GM21367 (cell line): ENCODE results near the gene CBX1.

Experiments
- ATAC-seq: cut with Tn5 transposase; IDR thresholded peaks from one replicate; pipeline ENCODE4 v1.9.1; 2021; ENCODE audit not compliant: unreplicated experiment

Gene CBX1

DNA sequence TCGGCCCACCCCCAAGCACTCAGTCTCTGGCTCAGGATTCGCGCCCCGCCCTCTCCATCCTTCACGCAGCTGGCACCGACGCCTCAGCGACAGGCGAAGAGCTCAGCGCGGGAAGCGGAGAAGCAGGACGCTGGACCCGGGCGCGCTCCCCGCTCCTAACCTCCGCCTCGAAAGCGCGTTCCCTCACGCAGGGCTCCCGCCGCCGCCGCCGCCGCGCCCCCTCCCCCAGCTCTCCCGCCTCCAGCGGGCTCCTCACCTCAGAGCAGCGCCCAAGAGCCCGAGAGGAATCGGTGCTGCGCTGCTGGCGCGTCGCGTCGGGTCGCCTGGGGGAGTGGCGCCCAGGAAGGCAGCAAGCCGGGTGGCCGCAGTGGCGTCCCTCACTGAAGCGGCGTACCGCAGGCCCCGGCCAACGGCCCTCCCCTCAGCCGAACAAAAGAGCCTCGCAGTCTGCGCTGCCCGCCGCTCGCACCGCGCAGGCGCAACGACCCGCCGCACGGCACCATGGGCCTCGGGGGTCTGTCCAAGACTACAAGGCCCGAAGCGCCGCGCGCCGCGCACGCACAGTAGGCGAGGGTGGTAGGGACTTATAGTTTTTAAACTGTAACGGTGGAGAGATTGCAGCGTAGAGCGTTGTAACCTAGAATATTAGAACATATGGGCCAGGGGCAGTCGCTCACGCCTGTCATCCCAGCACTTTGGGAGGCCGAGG, at the start of gene CBX1:
TSS of gene CBX1 (minus strand) at position 467 of the 709 bp plus-strand sequence. CDS start 24,474 bp downstream, outside the sequence.
- peak; percentile 84 for ATAC-seq

GRCh38 chr17:48150597-48151001, 49.3 kb upstream of the CBX1 start:
- ATAC-seq = no peak

DNA sequence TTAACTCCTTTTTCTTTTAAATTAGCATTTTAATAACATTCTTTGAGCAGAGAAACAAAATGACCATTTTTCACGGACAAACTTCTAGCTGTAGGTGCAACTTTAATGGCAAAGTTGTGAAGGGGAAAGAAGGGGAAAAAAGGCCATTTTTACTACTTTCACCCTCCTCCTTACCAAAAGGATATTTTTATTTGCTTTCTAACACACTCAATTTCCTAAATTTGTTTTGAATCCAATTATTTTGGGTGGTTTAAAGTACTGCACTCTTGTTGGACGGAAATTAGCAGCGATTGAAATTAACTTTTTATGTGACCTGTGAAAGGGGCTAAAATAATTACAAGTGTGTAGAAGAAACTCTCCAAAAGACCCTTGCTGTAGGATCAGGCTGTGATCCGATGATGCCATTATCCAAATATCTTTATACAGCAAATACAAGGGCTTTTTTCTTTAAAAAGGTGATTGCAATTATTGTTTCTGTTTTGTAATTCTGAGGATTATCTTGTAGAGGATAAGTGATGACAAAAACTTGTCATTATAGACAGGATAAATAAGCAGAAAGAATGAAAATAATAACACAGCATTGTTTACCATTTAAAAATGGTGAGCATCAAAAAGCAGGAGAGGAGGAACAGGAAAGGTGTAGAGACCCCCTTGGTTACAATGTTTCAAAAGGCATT, 48.6 kb upstream of the CBX1 start:
- no peak for ATAC-seq

- ATAC-seq = no peak
Observed at GRCh38 chr17:48148854-48149786, 47.8 kb upstream of the CBX1 start.

DNA sequence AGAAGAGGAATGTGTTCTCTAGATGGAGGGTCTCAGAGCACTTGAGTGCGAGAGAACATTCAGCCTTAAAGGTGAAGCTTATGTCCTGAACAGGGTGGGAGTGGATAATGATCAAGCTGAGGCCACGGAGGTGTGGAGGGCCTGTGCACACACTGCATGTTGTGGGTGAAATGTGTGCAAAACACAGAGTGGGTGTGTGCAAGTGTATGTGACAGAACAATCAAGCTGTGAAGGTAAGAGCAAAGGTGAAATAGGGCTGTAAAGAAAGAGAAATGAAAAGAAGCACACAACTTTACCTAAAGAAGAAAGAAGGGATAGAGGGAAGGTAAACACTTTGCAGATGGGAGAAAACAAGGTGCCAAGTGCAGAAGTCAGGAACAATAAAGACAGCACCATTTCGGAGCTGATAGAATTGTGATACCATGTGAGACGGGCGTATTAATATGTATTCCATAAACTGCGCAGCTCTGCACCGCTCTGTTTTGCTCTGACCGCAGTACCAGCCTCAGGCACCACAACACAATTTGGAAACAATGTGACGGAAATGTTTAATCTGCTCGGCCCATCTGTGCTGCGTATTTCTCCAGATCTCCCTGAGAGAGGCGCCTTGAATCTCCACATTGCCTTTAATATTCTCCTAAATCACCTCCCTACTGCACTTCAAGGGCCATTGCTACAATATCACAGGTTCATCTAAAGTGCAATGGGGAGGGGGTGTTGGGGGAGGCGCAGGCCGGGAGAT, 46.9 kb upstream of the CBX1 start:
- no peak for ATAC-seq

DNA sequence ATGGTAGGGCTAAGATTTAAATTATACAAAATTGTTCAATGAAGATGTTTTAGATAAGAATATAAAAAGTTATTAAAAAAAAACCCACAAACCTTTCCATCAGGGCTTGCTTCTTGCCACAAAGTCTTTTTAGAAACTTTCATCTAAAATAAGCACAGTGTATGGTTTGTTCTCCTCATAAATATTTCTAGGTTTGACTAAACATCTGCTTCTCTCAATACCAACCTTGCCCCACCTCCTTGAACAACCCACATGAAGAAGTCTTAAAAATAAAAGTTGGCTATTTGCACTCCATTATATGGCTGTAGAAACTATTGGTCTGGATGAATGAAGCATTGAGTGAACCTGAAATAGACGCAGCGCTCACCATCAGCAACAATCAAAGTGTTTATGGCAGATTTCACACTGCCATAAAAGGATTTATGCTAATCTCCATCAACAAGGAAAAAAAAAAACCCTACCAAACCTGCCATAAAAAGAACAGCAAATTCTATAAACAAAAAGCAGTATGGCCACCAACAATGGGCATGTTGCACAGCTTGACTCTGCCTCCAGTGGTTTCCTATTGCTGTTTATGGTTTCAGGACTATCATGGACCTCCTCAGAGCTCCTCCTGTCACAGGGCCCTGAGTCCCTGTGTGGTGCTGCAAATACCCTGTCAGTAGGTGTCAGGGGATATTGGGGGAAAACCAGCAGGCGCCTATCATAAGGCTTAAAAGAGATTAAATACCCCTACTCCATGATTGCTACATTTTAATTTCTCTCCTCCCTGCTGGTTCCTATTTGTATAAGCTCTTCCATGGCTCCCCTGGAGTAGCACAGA, 43.9 kb upstream of the CBX1 start:
- ATAC-seq = no peak

DNA sequence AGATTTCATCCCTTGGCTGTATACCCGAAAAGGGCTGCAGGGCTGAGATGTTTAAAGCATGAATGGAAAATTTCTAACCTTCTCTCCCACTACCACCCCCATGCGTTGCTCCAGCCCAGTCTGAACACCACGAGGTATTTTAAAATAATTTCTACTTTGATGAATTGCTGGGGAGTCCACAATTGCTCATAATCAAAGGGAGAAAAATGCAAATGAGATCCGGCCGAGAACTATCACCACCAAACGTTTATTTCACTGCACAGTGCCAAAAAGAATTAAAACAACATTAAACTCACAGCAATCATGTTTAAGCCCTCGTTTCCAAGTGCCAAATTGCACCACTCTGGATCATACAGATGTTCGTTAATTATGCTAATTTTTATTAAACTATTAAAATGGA, 43.0 kb upstream of the CBX1 start:
- no peak for ATAC-seq

GRCh38 chr17:48143629-48144028, 42.4 kb upstream of the CBX1 start:
- no peak for ATAC-seq

- no peak for ATAC-seq
Observed at GRCh38 chr17:48139944-48140343, 38.7 kb upstream of the CBX1 start.

DNA sequence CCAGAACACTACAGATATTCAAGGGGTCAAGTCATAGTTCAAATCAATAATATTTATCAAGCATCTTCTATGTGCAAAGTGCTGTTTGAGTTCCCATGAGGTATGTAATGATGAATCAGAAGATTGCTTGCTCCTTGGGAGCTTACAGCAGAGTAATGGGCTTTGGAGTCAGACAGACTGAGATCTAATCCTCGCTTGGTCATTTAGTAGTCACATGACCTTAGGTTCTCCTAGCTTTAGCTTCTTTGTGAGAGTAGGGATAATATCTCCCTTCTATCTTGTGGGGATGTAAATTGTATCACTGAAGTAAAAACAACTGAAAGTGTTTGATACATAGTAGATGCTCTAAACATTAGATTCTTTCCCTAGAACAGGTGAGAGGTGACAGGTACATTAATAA, 36.4 kb upstream of the CBX1 start:
- ATAC-seq = no peak

GRCh38 chr17:48134912-48135480, 33.7 kb upstream of the CBX1 start:
- no peak for ATAC-seq

DNA sequence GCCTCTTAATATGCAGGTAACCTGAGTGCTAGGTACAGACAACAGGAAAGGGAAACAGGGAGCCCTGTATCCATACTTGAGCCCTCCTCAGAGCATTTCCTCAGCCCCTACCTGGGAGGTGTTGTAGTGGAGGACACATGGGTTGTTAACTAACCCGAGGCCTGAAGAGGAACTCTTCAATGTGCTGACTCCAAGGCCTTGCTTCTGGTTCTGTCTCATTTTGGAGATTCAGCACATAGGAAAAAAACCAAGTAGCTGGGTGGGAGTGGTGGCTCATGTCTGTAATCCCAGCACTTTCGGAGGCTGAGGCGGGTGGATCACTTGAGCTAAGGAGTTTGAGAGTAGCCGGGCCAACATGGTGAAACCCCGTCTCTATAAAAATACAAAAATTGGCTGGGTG, 31.1 kb upstream of the CBX1 start:
- ATAC-seq = no peak

DNA sequence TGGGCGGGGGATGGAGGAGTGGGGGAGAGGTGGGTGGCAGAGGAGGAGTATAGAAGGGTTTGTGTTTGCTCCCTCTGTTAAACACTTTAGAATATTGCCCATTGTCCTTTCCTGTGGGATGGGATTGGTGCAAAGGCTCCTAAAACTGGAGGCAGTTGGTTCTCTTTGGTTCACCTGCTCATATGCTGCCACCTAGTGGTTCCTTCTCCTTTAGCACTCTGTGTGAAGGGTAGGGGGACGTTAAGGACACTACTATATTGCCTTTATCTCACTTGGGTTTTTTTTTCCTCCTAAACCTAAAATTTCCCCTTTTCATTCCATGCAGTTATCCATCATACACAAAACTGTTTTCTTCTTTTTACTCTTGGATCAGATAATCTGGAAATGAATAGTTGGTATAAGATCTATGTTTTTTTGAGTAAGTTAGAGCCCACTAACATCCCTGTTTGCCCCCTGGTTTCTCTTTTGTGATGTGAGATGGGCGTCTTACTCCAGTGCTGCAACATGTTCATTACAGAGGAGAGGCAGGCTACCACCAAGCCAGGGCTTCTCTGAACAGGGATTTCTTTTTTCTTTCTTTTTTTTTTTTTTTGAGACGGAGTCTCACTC, 30.0 kb upstream of the CBX1 start:
- no peak for ATAC-seq

- ATAC-seq = no peak
Observed at GRCh38 chr17:48129981-48130380, 28.7 kb upstream of the CBX1 start.

DNA sequence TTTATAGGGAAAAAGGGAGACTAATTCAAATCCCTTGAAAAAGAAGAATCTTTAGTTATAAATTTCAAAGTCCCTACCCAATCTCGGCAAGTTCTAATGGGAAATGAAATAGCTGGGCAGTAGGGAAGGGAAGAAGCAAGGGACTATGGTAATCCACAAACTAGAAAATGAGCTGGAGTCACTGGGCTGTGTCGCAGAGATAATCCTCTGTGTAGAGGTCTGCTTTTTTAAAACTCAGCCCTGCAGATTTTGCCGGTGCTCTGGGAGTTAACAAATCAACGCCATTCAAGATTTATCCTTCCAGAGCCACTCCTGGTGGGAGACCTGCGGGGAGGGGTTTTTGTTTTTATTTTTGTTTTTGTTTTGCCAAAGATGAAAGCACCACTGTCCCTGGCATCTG, 27.1 kb upstream of the CBX1 start:
- ATAC-seq = no peak

DNA sequence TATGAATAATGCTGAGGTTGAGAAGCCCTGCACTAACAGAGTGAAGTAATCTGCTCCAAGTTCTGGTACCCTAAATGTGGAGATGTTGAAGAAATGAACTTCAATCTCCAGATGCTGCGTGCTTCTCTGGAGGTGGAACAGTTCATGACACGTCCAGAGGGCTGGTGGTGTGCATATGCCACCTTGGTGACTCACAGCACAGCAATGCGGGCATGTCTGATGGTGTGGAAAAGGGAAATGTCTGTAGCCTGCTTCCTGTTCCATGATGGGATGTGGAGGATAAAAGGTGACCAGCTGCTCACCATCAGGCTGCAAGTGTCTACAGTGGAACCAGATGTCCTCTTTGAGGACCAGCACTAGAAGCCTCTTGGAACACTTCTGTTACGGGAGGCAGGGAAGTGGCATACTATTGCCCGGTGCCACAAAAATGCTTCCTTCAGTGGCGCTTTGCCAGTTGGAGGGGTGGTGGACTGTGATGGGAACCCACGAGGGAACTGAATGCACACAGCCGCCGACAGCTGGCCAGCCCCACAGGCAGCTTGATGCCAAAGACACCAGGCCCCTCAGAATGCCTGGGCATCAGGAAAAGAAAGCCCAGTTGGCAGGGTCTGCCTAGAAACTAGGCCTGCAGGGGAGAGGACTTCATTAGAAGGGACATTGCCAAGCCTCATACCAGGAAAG, 26.2 kb upstream of the CBX1 start:
- no peak for ATAC-seq

DNA sequence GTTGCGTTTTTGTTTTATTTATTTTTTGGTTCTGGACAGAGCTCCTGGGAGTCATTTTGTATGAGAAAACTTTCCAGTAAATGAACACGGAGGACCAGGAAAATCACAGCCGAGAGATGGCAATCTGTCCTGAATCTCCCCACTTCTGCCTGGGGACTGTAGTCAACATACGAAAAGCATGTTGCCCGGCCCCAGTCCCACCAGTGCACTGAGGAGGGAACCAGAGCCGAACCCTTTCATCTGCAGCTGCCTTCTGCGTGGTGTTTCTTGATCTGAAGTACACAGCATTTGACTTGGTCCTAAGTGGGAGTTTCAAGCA, 25.2 kb upstream of the CBX1 start:
- ATAC-seq = no peak

DNA sequence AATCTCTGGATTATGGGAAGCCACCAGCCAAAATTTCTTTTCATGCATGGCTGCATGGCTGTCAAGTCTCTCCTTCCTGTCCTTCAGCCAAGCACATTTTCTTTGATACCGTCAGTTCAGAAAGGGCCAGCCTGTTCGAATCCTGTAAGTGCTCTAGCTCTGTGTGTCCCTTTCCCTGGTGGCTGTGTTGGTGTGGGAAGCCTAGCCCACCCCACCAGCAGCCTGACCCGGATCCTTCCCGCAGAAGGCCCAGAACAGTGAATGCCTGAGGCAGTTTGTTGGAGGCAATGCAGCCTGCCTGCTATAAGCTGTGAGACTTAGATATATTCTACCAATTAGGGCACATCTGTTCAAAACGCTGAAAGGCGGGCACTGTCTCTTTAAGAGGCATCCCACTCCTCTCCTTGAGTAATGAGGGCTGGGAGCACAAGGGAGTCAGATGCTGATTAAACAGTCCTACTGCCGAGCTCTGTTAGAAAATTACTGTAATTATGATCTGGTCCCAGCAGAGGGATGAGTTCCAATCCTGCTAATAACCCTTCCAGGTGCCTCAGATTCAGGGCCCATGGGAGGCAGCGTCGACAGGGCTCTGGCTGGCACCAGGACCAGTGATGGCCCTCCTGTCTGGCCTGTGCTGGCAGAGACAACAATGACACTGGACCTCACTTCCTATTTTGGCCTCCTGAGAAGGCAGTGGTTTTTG, 24.7 kb upstream of the CBX1 start:
- ATAC-seq = no peak
